Natural killer cell (primary cell): ENCODE results near the gene HS3ST4. TPM values are rescaled to one million over a fixed set of nuclear protein-coding genes. Genes with fewer than 3 reads are reported as not detected.

Experiments
- ATAC-seq, 3 donors: fragments of 150-1000 bp in 2 of 3; fragments of 200-7000 bp in 1 of 3; cut with Tn5 transposase; 1 replicate in 1 of 3; 2 replicates in 2 of 3; pipeline ENCODE4 v1.10.0; 2021; ENCODE audit warnings: mild to moderate bottlenecking in 2 of 3, moderate library complexity in 2 of 3
- DNase-seq, 2 donors: peaks; one replicate each; pipeline versions ENCODE4 v3.0.0 to v3.0.0-alpha.2; 2013 to 2021; ENCODE audit warnings: mixed read lengths in 1 of 2
- H3K27ac ChIP-seq: one replicate; pipeline ENCODE4 v1.5.1; 2013; ENCODE audit warnings: mild to moderate bottlenecking, low read length
- H3K27me3 ChIP-seq: one replicate; pipeline ENCODE4 v1.6.1; 2013; ENCODE audit warnings: low read length; ENCODE audit not compliant: control insufficient read depth, insufficient read depth
- H3K36me3 ChIP-seq: one replicate; pipeline ENCODE4 v1.6.1; 2013; ENCODE audit warnings: low read length; ENCODE audit not compliant: control insufficient read depth, insufficient read depth
- H3K4me1 ChIP-seq: one replicate; pipeline ENCODE4 v1.6.1; 2013; ENCODE audit warnings: low read length; ENCODE audit not compliant: control insufficient read depth, insufficient read depth
- H3K4me3 ChIP-seq: one replicate; pipeline ENCODE4 v1.5.1; 2013; ENCODE audit warnings: low read length
- H3K9me3 ChIP-seq: one replicate; pipeline ENCODE4 v1.6.1; 2013; ENCODE audit warnings: low read length; ENCODE audit not compliant: control insufficient read depth, insufficient read depth
- H3K27ac Mint-ChIP-seq, 2 donors: one replicate each; pipeline ENCODE4 v1.8.0; 2022; ENCODE audit warnings: mild to moderate bottlenecking in 2 of 2, mixed read lengths in 2 of 2, moderate library complexity in 1 of 2
- H3K27me3 Mint-ChIP-seq, 2 donors: one replicate each; pipeline ENCODE4 v1.8.0; 2022; ENCODE audit warnings: low read depth in 2 of 2, mixed read lengths in 2 of 2
- H3K36me3 Mint-ChIP-seq: one replicate; pipeline ENCODE4 v1.8.0; 2022; ENCODE audit warnings: mixed read lengths
- H3K4me1 Mint-ChIP-seq, 2 donors: one replicate each; pipeline ENCODE4 v1.8.0; 2022; ENCODE audit warnings: mixed read lengths in 2 of 2
- H3K4me3 Mint-ChIP-seq: one replicate; pipeline ENCODE4 v1.8.0; 2022; ENCODE audit warnings: mild to moderate bottlenecking, moderate library complexity, mixed read lengths
- H3K9me3 Mint-ChIP-seq, 2 donors: one replicate each; pipeline ENCODE4 v1.8.0; 2022; ENCODE audit warnings: mixed read lengths in 2 of 2
- WGBS: methylation state at CpG from one replicate; pipeline ENCODE4 v1.1.7; 2013; ENCODE audit warnings: missing lambda C conversion rate; ENCODE audit not compliant: insufficient coverage; 5-methylcytosine and 5-hydroxymethylcytosine counted together
- intact Hi-C: fragments of 100-400 bp; cut with micrococcal nuclease; formaldehyde crosslinking; loops from one replicate; pipeline ENCODE4 v1.14.2; 2022
- total RNA-seq, 4 donors: library from RNA; stranded (reverse); fragments of 120-200 nt in 1 of 4; gene quantifications; one replicate each; pipeline versions ENCODE4 v1.2.3 to v1.2.4, GENCODE V29; 2013 to 2022
- TF ChIP-seq, protein P1 (sequence below): fragments of 200-600 bp; IDR thresholded peaks from one replicate; pipeline ENCODE4 v1.8.0; 2022; ENCODE audit warnings: antibody characterized with exemption

Gene HS3ST4
- total RNA-seq, 3 donors from 2014 or later (not counting 1 experiment from before 2014, with no cell fraction given), result not detected

- Histone ChIP-seq H3K9me3 (peaks cover 3% of the 10 kb centered on the region), H3K27me3 (no peaks in the 10 kb centered on the region), H3K4me1 (no peaks in the 10 kb centered on the region), H3K4me3 (no peak overlapping the region), H3K27ac (no peak overlapping the region), H3K36me3 (no peaks in the 10 kb centered on the region)
- TF ChIP-seq, protein P1, sequence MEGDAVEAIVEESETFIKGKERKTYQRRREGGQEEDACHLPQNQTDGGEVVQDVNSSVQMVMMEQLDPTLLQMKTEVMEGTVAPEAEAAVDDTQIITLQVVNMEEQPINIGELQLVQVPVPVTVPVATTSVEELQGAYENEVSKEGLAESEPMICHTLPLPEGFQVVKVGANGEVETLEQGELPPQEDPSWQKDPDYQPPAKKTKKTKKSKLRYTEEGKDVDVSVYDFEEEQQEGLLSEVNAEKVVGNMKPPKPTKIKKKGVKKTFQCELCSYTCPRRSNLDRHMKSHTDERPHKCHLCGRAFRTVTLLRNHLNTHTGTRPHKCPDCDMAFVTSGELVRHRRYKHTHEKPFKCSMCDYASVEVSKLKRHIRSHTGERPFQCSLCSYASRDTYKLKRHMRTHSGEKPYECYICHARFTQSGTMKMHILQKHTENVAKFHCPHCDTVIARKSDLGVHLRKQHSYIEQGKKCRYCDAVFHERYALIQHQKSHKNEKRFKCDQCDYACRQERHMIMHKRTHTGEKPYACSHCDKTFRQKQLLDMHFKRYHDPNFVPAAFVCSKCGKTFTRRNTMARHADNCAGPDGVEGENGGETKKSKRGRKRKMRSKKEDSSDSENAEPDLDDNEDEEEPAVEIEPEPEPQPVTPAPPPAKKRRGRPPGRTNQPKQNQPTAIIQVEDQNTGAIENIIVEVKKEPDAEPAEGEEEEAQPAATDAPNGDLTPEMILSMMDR, result no peak
- Mint-ChIP-seq H3K36me3 (no peaks in the 10 kb centered on the region), H3K27me3 (no peaks in the 10 kb centered on the region), H3K27ac (no peak overlapping the region), H3K9me3 (no peaks in the 10 kb centered on the region), H3K4me1 (no peaks in the 10 kb centered on the region), H3K4me3 (no peak overlapping the region)
- WGBS, result 83% methylated on average over 4 of the region's 4 CpGs
- ATAC-seq (no peak), DNase-seq (no peak)
- intact Hi-C loops, result no loop called here
Observed at GRCh38 chr16:25941800-25942499, 250.2 kb downstream of the HS3ST4 start.

- Histone ChIP-seq H3K36me3 (no peaks in the 10 kb centered on the region), H3K27ac (no peak overlapping the region), H3K9me3 (no peaks in the 10 kb centered on the region), H3K27me3 (no peaks in the 10 kb centered on the region), H3K4me3 (no peak overlapping the region), H3K4me1 (no peaks in the 10 kb centered on the region)
- Mint-ChIP-seq H3K9me3 (no peaks in the 10 kb centered on the region), H3K4me1 (no peaks in the 10 kb centered on the region), H3K27ac (no peak overlapping the region), H3K4me3 (no peak overlapping the region), H3K36me3 (no peaks in the 10 kb centered on the region), H3K27me3 (no peaks in the 10 kb centered on the region)
- no peak for ATAC-seq
- intact Hi-C loops, result no loop called here
- TF ChIP-seq, protein P1, result no peak
- no peak for DNase-seq
- WGBS, result 26% methylated on average over 3 of the region's 3 CpGs
Observed at GRCh38 chr16:25950586-25951281, 259.0 kb downstream of the HS3ST4 start.

- Histone ChIP-seq H3K4me1 (no peaks in the 10 kb centered on the region), H3K9me3 (no peaks in the 10 kb centered on the region), H3K36me3 (no peaks in the 10 kb centered on the region), H3K27me3 (no peaks in the 10 kb centered on the region), H3K27ac (no peak overlapping the region), H3K4me3 (no peak overlapping the region)
- Mint-ChIP-seq H3K27me3 (no peaks in the 10 kb centered on the region), H3K36me3 (no peaks in the 10 kb centered on the region), H3K9me3 (peaks cover 0 to 2% of the 10 kb centered on the region in 2 donors), H3K4me3 (no peak overlapping the region), H3K4me1 (no peaks in the 10 kb centered on the region), H3K27ac (no peak overlapping the region)
- intact Hi-C loops, result no loop called here
- ATAC-seq (no peak), DNase-seq (no peak)
- WGBS, result 95% methylated on average over 1 of the region's 1 CpG
- TF ChIP-seq, protein P1, result no peak
Observed at GRCh38 chr16:25951999-25952398, 260.2 kb downstream of the HS3ST4 start.
